HG03354 (cell line): Measurements from ENCODE around the gene TOMM6.
"Not testable (repeated sequence)": the region's sequence is repeated elsewhere in the genome, so short reads cannot be mapped to it uniquely, and the experiment has no call there.

Experiments used
- ATAC-seq: cut with Tn5 transposase; IDR thresholded peaks from one replicate; pipeline ENCODE4 v1.9.1; 2021; ENCODE audit warnings: mild to moderate bottlenecking; ENCODE audit not compliant: unreplicated experiment, poor library complexity, severe bottlenecking

Gene TOMM6

GRCh38 chr6:41759905-41760579, 27.5 kb upstream of the TOMM6 start:
- ATAC-seq = no peak

DNA sequence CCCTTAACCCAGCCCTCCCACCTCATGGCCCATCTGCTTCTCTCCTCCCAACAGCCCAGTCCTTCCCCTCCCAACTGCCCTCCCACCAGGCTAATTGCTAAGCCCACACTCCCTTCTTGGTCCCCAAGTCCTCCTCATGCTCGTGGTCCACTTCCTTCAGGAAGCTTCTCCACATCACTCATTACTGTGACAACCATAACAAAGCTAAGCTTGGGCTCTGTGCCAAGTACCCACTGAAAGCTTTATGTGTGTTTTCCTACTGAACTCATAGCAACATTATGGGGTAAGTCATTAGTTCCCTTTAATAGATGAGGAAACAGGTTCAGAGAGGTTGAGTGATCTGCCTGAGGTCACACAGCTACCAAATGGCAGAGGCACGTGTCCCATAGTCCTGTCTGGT, 24.0 kb upstream of the TOMM6 start:
- no peak for ATAC-seq

DNA sequence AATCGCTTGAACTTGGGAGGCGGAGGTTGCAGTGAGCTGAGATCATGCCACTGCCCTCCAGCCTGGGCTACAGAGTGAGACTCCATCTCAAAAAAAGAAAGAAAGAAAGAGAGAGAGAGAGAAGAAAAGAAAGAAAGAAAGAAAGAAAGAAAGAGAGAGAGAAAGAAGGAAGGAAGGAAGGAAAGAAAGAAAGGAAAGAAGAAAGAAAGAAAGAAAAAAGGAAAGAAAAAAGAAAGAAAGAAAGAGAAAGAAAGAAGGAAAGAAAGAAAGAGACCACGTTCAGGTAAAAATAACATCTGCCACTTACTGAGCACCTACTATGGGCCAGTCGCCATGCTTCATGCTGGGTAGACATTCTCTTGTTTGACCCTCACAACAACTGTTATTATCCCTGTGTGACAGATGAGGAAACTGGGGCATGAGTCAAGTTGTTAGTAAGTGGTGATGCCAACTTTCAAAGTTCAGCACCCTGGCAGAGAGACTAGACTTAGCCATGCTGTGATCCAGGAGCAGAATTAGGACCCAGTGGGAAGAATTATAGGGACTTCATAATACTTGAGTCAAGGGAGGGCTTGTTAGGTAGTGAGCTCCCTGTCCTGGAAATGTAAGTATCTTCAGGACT, 21.3 kb upstream of the TOMM6 start:
- ATAC-seq = not testable (repeated sequence)

DNA sequence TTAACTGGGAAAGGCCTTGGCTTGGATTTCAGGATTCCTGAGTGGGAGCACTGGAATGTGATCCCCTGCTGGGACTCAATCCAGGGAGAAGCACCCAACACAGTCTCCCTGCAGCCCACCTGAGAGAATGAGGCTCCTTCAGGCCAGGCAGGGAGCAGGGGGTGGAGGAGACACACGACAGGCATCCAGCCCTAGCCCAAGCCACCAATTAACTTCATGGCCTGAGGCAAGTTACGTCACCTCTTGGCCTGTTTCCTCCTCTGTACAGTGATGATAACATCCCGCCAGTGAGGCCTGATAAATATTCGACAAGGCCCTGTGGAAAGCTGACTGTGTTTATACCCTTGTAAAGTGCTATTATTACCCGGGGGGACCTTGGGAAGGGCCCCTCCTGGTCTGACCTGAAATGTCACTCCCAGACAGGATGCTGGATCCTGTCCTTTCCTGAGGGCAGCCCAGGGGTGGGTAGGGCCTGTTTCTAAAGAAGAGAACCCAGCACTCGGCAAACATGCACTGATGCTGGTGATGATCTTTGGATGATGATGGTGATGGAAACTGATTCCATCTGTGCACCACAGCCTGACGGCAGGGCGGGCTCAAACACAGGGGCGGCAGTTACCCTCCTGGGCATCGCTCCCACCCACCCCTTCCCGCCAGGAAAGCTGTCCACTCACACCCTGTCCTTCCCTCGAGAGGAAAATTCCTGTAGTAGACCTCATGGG, 20.2 kb upstream of the TOMM6 start:
- no peak for ATAC-seq

DNA sequence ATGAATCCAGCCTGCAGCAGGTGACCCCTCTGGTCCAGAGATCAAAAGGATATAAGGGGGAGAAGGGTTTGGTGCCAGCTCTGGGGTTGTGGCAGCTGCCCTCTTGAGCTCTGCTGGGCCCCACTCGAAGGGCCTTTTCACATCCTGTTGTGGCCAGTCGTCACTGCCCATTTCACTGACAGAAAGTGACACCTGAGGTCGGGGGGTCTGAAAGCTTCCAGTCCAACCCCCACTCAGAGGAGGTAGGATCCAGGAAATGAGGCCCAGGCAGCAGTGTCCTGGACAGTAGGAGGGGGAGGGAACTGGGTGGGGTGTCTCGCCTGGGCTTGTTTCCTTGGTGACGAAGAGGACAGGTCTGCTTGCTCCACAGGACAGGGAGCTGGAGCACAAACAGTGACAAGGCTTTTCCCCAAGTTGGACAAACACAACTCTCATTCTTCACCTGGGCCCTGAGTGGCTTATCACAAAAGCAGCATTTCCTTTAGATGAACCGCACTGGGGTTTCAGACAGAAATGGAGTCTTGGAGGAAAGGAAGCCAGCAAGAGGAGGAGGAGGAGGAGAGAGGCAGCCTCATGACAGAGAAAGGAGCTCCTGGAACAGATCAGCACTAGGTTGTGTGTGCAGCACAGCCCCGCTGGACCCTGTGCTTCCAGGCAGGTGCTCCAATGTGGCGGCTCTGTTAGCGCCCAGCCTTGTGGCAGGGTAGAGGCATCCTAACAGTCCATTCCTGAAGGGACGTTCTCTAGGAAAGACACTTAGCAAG, 18.8 kb upstream of the TOMM6 start:
- no peak for ATAC-seq

DNA sequence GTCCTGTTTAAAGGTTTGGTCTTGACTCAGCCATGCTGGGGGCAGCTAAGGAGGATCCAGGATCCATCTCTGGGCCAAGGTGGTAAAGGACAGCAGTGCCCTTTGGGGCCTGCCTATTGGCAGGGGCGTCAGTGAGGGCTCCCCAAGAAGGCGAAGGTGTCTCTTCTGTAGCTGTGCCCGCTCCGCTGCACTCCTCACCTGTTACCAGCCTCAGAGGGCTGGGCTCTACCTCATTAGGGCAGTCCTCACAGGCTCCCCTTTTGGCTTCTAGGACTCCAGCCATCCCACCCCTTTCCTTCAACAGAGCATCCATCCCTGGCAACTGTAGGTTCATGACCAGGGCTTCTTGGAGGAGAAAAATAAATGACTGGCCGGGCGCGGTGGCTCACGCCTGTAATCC, 18.1 kb upstream of the TOMM6 start:
- ATAC-seq = no peak

- ATAC-seq = no peak
Measured at GRCh38 chr6:41770381-41771057, 17.0 kb upstream of the TOMM6 start.

GRCh38 chr6:41771058-41771983, 16.2 kb upstream of the TOMM6 start:
- ATAC-seq = no peak

DNA sequence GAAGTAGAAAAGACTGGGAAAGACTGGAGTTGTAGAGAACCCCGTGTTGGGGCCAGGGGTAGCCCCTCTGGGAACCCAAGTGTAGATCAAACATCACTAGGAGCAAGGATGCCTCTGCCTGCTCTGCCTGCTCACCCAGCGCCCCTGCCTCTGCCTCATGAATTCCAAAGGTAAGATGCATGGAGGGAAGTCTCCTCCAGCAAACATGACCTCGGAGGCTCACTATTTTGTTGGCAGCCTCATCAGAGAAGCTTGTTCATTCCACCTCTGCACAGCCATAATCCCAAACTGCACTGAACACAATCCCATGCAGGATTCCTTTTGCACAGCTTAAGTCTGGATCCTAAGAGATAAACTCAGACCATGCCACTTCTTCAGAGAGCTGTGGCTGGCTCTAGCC, 12.7 kb upstream of the TOMM6 start:
- ATAC-seq = no peak

DNA sequence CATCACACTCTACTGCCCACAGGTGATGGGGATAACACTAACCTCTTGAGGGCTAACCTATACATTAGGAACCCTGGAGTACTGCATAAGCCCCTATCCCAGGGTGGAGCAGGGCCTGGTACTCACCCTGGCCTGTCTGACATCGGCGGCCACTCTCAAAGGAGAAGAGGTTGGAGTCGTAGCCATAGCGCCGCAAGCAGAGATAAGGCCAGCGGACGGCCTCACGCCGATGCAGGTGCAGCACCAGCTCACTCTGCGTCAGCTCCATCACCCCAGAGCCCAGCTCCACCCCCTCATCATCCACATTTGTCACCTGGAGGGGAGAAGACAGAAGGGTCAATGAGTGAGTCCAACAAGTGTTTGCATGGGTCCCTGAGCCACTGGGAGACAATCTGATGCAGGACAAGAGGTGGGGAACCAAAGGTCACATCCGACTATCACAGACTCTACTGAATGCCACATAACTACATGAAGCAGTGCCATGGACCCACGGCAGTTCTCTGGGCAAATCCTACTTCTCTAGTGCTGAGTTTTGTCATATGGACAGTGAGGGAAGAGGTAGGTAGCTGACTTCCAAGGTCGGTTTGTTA, 12.1 kb upstream of the TOMM6 start:
- no peak for ATAC-seq

GRCh38 chr6:41777551-41778285, 9.8 kb upstream of the TOMM6 start:
- no peak for ATAC-seq

DNA sequence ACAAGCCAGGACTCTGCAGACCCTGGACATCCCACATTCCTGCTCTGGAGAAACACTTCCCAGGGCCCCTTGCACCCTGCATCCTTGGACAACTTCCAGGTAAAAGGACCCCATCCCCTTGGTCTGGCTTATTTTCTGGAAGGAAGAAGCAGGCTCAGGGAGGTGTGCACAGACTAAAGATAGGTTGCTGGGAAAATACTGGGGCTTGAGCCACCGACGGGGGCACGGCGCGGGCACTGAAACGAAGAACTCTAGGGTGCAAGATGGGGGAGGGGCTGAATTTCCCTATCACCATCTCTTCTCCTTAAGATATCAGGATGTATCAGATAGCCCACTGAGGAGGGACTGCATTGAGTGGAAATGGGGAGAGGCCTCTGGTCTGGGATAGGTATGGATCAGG, 8.6 kb upstream of the TOMM6 start:
- no peak for ATAC-seq

- peak; percentile 8 for ATAC-seq
Measured at GRCh38 chr6:41779336-41779735, 8.2 kb upstream of the TOMM6 start.

- peak; percentile 95 for ATAC-seq
Measured at GRCh38 chr6:41779788-41780550, 7.5 kb upstream of the TOMM6 start, which contains the start of gene FRS3. TSS of gene FRS3 (minus strand) at chr6:41779900. CDS start at chr6:41776987, 2,913 bp downstream.

- no peak for ATAC-seq
Measured at GRCh38 chr6:41780551-41781365, 6.7 kb upstream of the TOMM6 start, which contains the start of gene PRICKLE4. TSS of gene PRICKLE4 (plus strand) at chr6:41780782. CDS start at chr6:41783474, 2,692 bp downstream.

GRCh38 chr6:41781366-41781730, 6.1 kb upstream of the TOMM6 start:
- ATAC-seq = no peak
